HepG2 (cell line): ENCODE results near the gene PDRG1. TPM values are rescaled to one million over a fixed set of nuclear protein-coding genes. Genes with fewer than 3 reads are reported as not detected.

Experiments
- ATAC-seq: fragments of 200-7000 bp; cut with Tn5 transposase; 3 replicates; pipeline ENCODE4 v1.9.1; 2020; ENCODE audit warnings: mild to moderate bottlenecking, moderate library complexity
- BruUV-seq: library from RNA; stranded (reverse); fragments of 400-500 nt; replicated peaks from 2 replicates; lab custom pipeline; 2021; lab: Mats Ljungman, UMichigan
- CTCF ChIA-PET: fragments of 300-600 bp; formaldehyde crosslinking; extraction: SDS; loops from one replicate; lab custom pipeline; 2021; ENCODE audit warnings: low total read pairs, inconsistent platforms, low intra/inter-chr PET ratio; lab: Yijun Ruan, JAX
- POLR2A ChIA-PET: fragments of 350-600 bp; sonication (Branson Sonifier 250); formaldehyde crosslinking; loops from one replicate; lab custom pipeline; 2020; ENCODE audit warnings: antibody characterized with exemption, inconsistent platforms; lab: Yijun Ruan, JAX
- DNase-seq: peaks from one replicate; pipeline ENCODE4 v3.0.0-alpha.2; 2015; ENCODE audit warnings: low spot score
- FAIRE-seq: peaks from 3 replicates; lab custom pipeline; 2011; peaks lifted over from hg19 to GRCh38; lab: Jason Lieb, UNC
- H2AFZ ChIP-seq: one replicate; pipeline ENCODE4 v1.6.1; 2011; ENCODE audit warnings: low read length, inconsistent platforms
- H3K27ac ChIP-seq: fragments of 300-600 bp; 3 replicates; pipeline ENCODE4 v1.8.0; 2011; ENCODE audit warnings: mixed run types, mild to moderate bottlenecking, mixed read lengths, low read length, inconsistent platforms; ENCODE audit not compliant: insufficient read depth; ENCODE audit errors: extremely low read length
- H3K27me3 ChIP-seq, 2 experiments: fragments of 200-600 bp in 1 of 2; 2 replicates in 1 of 2; 3 replicates in 1 of 2; pipeline versions ENCODE4 v1.6.0 to v1.8.0; 2011; ENCODE audit warnings: low read length in 2 of 2, mild to moderate bottlenecking in 2 of 2, moderate library complexity in 2 of 2, inconsistent platforms in 1 of 2; ENCODE audit not compliant: insufficient read depth in 2 of 2, control insufficient read depth in 1 of 2
- H3K36me3 ChIP-seq, 2 experiments: fragments of 200-600 bp in 1 of 2; replicated peaks in 1 of 2; 2 replicates in 1 of 2; 3 replicates in 1 of 2; pipeline versions ENCODE4 v1.5.1 to v1.8.0; 2011; ENCODE audit warnings: low read length in 2 of 2, inconsistent platforms in 1 of 2; ENCODE audit not compliant: insufficient read depth in 2 of 2, control insufficient read depth in 1 of 2
- H3K4me1 ChIP-seq: 2 replicates; pipeline ENCODE4 v1.5.1; 2012; ENCODE audit warnings: low read length, inconsistent platforms; ENCODE audit not compliant: insufficient read depth
- H3K4me2 ChIP-seq: 2 replicates; pipeline ENCODE4 v1.6.0; 2011; ENCODE audit warnings: low read depth, low read length, inconsistent platforms
- H3K4me3 ChIP-seq, 3 experiments: fragments of 200-600 bp in 1 of 3; sonication (generic), shearing (Covaris generic) in 1 of 3; replicated peaks in 1 of 3; 2 replicates each; pipeline ENCODE4 v1.5.1; 2011 to 2016; ENCODE audit warnings: low read length in 3 of 3, inconsistent platforms in 2 of 3, low read depth in 2 of 3, mild to moderate bottlenecking in 2 of 3, control low read depth in 1 of 3, mixed read lengths in 1 of 3; ENCODE audit not compliant: insufficient read depth in 1 of 3
- H3K79me2 ChIP-seq: one replicate; pipeline ENCODE4 v1.6.1; 2011; ENCODE audit warnings: low read length, inconsistent platforms; ENCODE audit not compliant: insufficient read depth
- H3K9ac ChIP-seq: 2 replicates; pipeline ENCODE4 v1.6.0; 2011; ENCODE audit warnings: mild to moderate bottlenecking, low read depth, low read length, inconsistent platforms; ENCODE audit not compliant: insufficient read depth
- H3K9me3 ChIP-seq: 2 replicates; pipeline ENCODE4 v1.5.1; 2012; ENCODE audit warnings: mild to moderate bottlenecking, low read length
- H4K20me1 ChIP-seq: 2 replicates; pipeline ENCODE4 v1.6.0; 2011; ENCODE audit warnings: inconsistent platforms, mild to moderate bottlenecking, low read length, moderate library complexity; ENCODE audit not compliant: insufficient read depth
- CREB1 ChIP-seq, 2 experiments: fragments of 450-650 bp in 1 of 2; IDR thresholded peaks; 2 replicates each; pipeline ENCODE4 v1.6.1; 2016 to 2017; ENCODE audit warnings: control low read depth in 1 of 2, mild to moderate bottlenecking in 1 of 2, missing compliant biosample characterization in 1 of 2, missing genetic modification characterization in 1 of 2
- HNRNPL ChIP-seq: fragments of 200-400 bp; formaldehyde crosslinking; IDR thresholded peaks from 2 replicates; pipeline ENCODE4 v1.6.1; 2017; ENCODE audit warnings: mild to moderate bottlenecking, low read depth, low read length
- KLF15 ChIP-seq: sonication (generic); formaldehyde crosslinking; IDR thresholded peaks from 2 replicates; pipeline ENCODE4 v1.8.1; 2023; ENCODE audit warnings: borderline replicate concordance, mild to moderate bottlenecking, inconsistent platforms, missing genetic modification reagents, mixed read lengths
- MAZ ChIP-seq, 2 experiments: sonication (generic) in 1 of 2; formaldehyde crosslinking in 1 of 2; IDR thresholded peaks; 2 replicates each; pipeline versions ENCODE4 v1.5.0 to v1.6.1; 2012 to 2020; ENCODE audit warnings: low read depth in 2 of 2, mild to moderate bottlenecking in 2 of 2, borderline replicate concordance in 1 of 2, improper control_type of control experiment in 1 of 2, low read length in 1 of 2, missing genetic modification reagents in 1 of 2, moderate library complexity in 1 of 2
- MBNL3 ChIP-seq: fragments of 250-450 bp; sonication (Bioruptor Pico); conservative IDR thresholded peaks from 2 replicates; pipeline ENCODE4 v1.8.0; 2022; ENCODE audit warnings: mild to moderate bottlenecking, inconsistent platforms
- THAP7 ChIP-seq: sonication (generic); formaldehyde crosslinking; IDR thresholded peaks from 2 replicates; pipeline ENCODE4 v1.8.1; 2023; ENCODE audit warnings: mild to moderate bottlenecking, missing genetic modification reagents
- TOPORS ChIP-seq: sonication (generic); formaldehyde crosslinking; IDR thresholded peaks from 2 replicates; pipeline ENCODE4 v1.8.0; 2023; ENCODE audit warnings: mild to moderate bottlenecking, missing genetic modification reagents
- ZNF235 ChIP-seq: sonication (generic); formaldehyde crosslinking; IDR thresholded peaks from 2 replicates; pipeline ENCODE4 v1.8.1; 2023; ENCODE audit warnings: mild to moderate bottlenecking, missing genetic modification reagents, borderline replicate concordance
- ZNF331 ChIP-seq: sonication (generic); formaldehyde crosslinking; IDR thresholded peaks from 2 replicates; pipeline ENCODE4 v1.4.0; 2020; ENCODE audit warnings: missing genetic modification reagents
- ZNF569 ChIP-seq: sonication (generic); formaldehyde crosslinking; IDR thresholded peaks from 2 replicates; pipeline ENCODE4 v1.5.0; 2020; ENCODE audit warnings: mild to moderate bottlenecking, missing genetic modification reagents, moderate library complexity, borderline replicate concordance
- ZSCAN22 ChIP-seq: sonication (generic); formaldehyde crosslinking; IDR thresholded peaks from 2 replicates; pipeline ENCODE4 v1.4.0; 2020; ENCODE audit warnings: mild to moderate bottlenecking, missing genetic modification reagents
- WGBS: methylation state at CpG from one replicate; pipeline ENCODE4 v1.1.6; 2017; ENCODE audit warnings: low lambda C conversion rate; 5-methylcytosine and 5-hydroxymethylcytosine counted together
- in situ Hi-C: cut with HindIII; loops from 2 replicates; pipeline ENCODE4 v1.10.0; 2017; ENCODE audit warnings: low pct_unique_long_range_greater_than_20kb; ENCODE audit not compliant: extremely low pct_ligation_motif_present
- intact Hi-C: fragments of 100-400 bp; cut with micrococcal nuclease; formaldehyde crosslinking; loops from one replicate; pipeline ENCODE4 v1.10.0; 2022; ENCODE audit not compliant: unreplicated experiment
- polyA plus RNA-seq, 8 experiments: library from polyadenylated mRNA; depleted of rRNA in 3 of 8; stranded (reverse) in 7 of 8; unstranded in 1 of 8; fragments of >200 nt; fragmentation: Illumina TruSeq in 4 of 8; extraction: Trizol in 4 of 8; gene quantifications; 2 replicates each; pipeline versions ENCODE4 v1.2.1 to v1.2.3, GENCODE V29; 2011 to 2016; ENCODE audit warnings: low read depth in 4 of 8, missing spikeins in 1 of 8, mixed read lengths in 1 of 8; ENCODE audit not compliant: insufficient read depth in 1 of 8
- total RNA-seq, 5 experiments: library from RNA; depleted of rRNA; stranded (reverse); fragments of >200 nt; fragmentation: Illumina TruSeq; extraction: Trizol; gene quantifications; 2 replicates each; pipeline ENCODE4 v1.2.3, GENCODE V29; 2016; ENCODE audit warnings: low read depth in 1 of 5

PDRG1 gene
- total and polyA plus RNA-seq, 2 of the 13 experiments (the other 11 are each of a cell fraction or from before 2014, with no cell fraction given) = 16.6 to 18.0 TPM

- H3K27me3 ChIP-seq = peaks cover 8 to 42% of the 10 kb centered on the region in 2 experiments; a peak in 4 of 5 replicates
- H3K79me2 ChIP-seq = no peaks in the 10 kb centered on the region
- TF ChIP-seq TOPORS (CRISPR knock-in tag) (no peak), THAP7 (CRISPR knock-in tag) (no peak), CREB1 (IDR thresholded peaks at IDR 0.05) (no peak), CREB1 (CRISPR knock-in tag; IDR thresholded peaks at IDR 0.05) (no peak), MBNL3 (no peak), MAZ (IDR thresholded peaks at IDR 0.05; ENCODE audit: borderline replicate concordance, low read depth, low read length) (no peak), MAZ (CRISPR knock-in tag; IDR thresholded peaks at IDR 0.05; ENCODE audit: low read depth) (no peak), KLF15 (no peak), ZNF569 (CRISPR knock-in tag) (no peak), ZNF235 (CRISPR knock-in tag) (no peak), ZNF331 (CRISPR knock-in tag) (no peak), ZSCAN22 (CRISPR knock-in tag) (no peak), HNRNPL (no peak)
- no peak overlapping the region for H3K4me2 ChIP-seq
- H4K20me1 ChIP-seq = peaks cover 6% of the 10 kb centered on the region; the same call in 1 of the 2 replicates
- H3K4me3 ChIP-seq = no peak overlapping the region
- no peak overlapping the region for H3K9ac ChIP-seq
- H3K4me1 ChIP-seq = no peaks in the 10 kb centered on the region
- H3K9me3 ChIP-seq = no peaks in the 10 kb centered on the region
- DNase-seq = no peak
- ChIA-PET POLR2A (no interaction called here), CTCF (no interaction called here)
- intact Hi-C loops (no loop called here), in situ Hi-C loops (no loop called here)
- H3K27ac ChIP-seq = no peak overlapping the region
- no peak overlapping the region for H2AFZ ChIP-seq
- WGBS = under 1% methylated on average over 6 of the region's 6 CpGs
- FAIRE-seq = no peak
- no peak for ATAC-seq
- no peaks in the 10 kb centered on the region for H3K36me3 ChIP-seq
- BruUV-seq = no TSS peak
These were observed 38.9 kb upstream of the PDRG1 start for GRCh38 chr20:31990641-31991338.
